ENCODE data around the gene DNAJC13. TPM values are rescaled to one million over a fixed set of nuclear protein-coding genes. Genes with fewer than 3 reads are reported as not detected.

Gene DNAJC13
- total RNA-seq, 4 donors from 2014 or later, result 44.9 to 68.1 (median 65.5) TPM

DNA sequence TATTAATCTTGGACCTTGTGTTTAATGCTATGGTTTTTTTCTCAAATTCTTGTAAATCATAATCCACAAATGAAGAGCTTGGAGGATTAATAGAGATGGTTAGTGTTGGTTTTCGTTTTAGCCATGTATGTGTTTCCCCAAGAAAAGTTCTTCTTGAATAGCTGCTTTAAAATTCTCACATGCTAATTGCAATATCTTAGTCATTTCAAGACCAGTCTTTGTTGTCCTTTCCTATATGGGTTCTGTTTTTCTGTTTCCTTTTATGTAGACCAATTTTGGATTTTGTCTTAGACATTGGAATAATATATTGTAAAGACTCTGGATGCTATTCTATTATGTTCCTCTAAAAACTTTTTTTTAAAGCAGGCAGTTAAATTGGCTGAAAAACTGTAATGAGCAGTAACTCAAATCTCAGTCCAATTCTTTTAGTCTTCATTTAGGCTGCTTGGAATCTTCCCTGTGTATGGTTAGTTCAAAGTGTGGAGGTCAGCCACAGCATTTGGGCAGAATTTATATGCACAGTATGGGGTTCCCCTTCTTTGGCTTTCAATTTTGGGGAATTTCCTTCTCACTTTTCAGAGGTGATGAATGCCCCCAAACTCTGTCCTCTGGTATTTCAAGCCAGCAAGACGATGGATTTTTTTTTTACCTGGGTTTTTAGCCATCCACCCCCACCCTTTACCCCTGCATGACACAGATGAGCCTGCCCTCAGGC, 39.1 kb upstream of the DNAJC13 start:
- no peaks in the 10 kb centered on the region for H3K36me3 ChIP-seq
- no peak overlapping the region for H3K4me3 ChIP-seq
- H3K27ac ChIP-seq, result no peak overlapping the region
- no peak for DNase-seq
- in situ Hi-C loops (cut with MboI; ENCODE audit: low pct_ligation_motif_present in 1 of 4, low pct_unique_long_range_greater_than_20kb in 1 of 4, low sequenced_read_pairs in 3 of 4) (no loop called here), intact Hi-C loops (cut with DNase I; ENCODE audit: low total_unique reads) (no loop called here)
- 77 to 85% methylated on average over 2 of the region's 2 CpGs for WGBS, 2 donors (ENCODE audit: low coverage in 1 of 2)
- no peaks in the 10 kb centered on the region for H3K27me3 ChIP-seq
- TF ChIP-seq POLR2A (IDR thresholded peaks at IDR 0.05) (no peak), POLR2AphosphoS5 (IDR thresholded peaks at IDR 0.05) (no peak), EP300 (IDR thresholded peaks at IDR 0.05; ENCODE audit: low read depth) (no peak)
- TF ChIP-seq, protein P1, sequence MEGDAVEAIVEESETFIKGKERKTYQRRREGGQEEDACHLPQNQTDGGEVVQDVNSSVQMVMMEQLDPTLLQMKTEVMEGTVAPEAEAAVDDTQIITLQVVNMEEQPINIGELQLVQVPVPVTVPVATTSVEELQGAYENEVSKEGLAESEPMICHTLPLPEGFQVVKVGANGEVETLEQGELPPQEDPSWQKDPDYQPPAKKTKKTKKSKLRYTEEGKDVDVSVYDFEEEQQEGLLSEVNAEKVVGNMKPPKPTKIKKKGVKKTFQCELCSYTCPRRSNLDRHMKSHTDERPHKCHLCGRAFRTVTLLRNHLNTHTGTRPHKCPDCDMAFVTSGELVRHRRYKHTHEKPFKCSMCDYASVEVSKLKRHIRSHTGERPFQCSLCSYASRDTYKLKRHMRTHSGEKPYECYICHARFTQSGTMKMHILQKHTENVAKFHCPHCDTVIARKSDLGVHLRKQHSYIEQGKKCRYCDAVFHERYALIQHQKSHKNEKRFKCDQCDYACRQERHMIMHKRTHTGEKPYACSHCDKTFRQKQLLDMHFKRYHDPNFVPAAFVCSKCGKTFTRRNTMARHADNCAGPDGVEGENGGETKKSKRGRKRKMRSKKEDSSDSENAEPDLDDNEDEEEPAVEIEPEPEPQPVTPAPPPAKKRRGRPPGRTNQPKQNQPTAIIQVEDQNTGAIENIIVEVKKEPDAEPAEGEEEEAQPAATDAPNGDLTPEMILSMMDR (IDR thresholded peaks at IDR 0.05), result no peak
- no peaks in the 10 kb centered on the region for H3K9me3 ChIP-seq
- no peaks in the 10 kb centered on the region for H3K4me1 ChIP-seq

DNA sequence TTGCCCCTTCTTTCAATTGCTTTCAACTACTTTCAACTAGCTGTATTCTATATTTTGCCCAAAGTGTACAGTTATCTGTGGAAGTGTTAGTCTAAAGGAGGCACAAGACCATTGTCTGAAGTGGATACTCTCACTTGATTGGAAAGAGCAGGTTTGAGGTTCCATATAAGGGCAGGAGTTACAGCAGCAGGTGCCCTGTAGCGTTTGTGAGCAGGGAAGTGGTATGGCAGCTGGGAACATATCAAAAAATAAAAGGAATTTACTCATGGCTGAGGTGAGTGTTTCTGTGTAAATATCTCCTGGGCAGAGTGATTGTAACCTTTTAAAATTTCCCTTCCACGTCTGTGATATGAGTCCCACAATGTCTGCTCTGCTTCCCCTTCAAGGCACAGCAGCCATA, 38.5 kb upstream of the DNAJC13 start:
- Histone ChIP-seq H3K27me3 (no peaks in the 10 kb centered on the region), H3K4me3 (no peak overlapping the region), H3K4me1 (no peaks in the 10 kb centered on the region), H3K36me3 (no peaks in the 10 kb centered on the region), H3K27ac (no peak overlapping the region), H3K9me3 (no peaks in the 10 kb centered on the region)
- intact Hi-C loops (cut with DNase I; ENCODE audit: low total_unique reads) (no loop called here), in situ Hi-C loops (cut with MboI; ENCODE audit: low pct_ligation_motif_present in 1 of 4, low pct_unique_long_range_greater_than_20kb in 1 of 4, low sequenced_read_pairs in 3 of 4) (no loop called here)
- TF ChIP-seq POLR2A (IDR thresholded peaks at IDR 0.05) (no peak), POLR2AphosphoS5 (IDR thresholded peaks at IDR 0.05) (no peak), EP300 (IDR thresholded peaks at IDR 0.05; ENCODE audit: low read depth) (no peak)
- TF ChIP-seq, protein P1 (IDR thresholded peaks at IDR 0.05), result no peak
- DNase-seq, result no peak
- WGBS, 2 donors (ENCODE audit: low coverage in 1 of 2), result 57 to 60% methylated on average over 1 to 2 of the region's 2 CpGs

DNA sequence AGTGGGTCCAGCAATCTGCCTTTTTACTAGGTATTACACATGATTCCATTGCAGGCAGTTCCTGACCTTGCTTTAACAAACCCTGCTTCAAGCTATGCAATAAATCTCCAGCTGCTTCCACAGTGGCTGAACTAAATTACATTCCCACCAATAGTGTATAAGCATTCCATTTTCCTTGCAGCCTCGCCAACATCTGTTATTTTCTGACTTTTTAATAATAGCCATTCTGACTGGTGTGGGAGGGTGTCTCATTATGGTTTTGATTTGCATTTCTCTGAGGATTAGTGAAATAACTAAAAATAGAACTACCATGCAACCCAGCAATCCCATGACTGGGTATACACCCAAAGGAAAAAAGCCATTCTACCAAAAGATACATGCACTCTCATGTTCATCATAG, 36.4 kb upstream of the DNAJC13 start:
- intact Hi-C loops (cut with DNase I; ENCODE audit: low total_unique reads), result no loop called here
- WGBS, 2 donors (ENCODE audit: low coverage in 1 of 2), result 68% methylated on average over 1 of the region's 1 CpG; no CpG with 5 or more reads in 1 of the 2 donors
- in situ Hi-C loops (cut with MboI; ENCODE audit: low pct_ligation_motif_present in 1 of 4, low pct_unique_long_range_greater_than_20kb in 1 of 4, low sequenced_read_pairs in 3 of 4), result no loop called here
- Histone ChIP-seq H3K27me3 (no peaks in the 10 kb centered on the region), H3K36me3 (no peaks in the 10 kb centered on the region), H3K4me3 (no peak overlapping the region), H3K4me1 (no peaks in the 10 kb centered on the region), H3K27ac (no peak overlapping the region), H3K9me3 (no peaks in the 10 kb centered on the region)
- no peak for TF ChIP-seq POLR2A (IDR thresholded peaks at IDR 0.05)
- no peak for TF ChIP-seq EP300 (IDR thresholded peaks at IDR 0.05; ENCODE audit: low read depth)
- TF ChIP-seq POLR2AphosphoS5 (IDR thresholded peaks at IDR 0.05), result no peak
- TF ChIP-seq, protein P1 (IDR thresholded peaks at IDR 0.05), result no peak
- DNase-seq, result no peak

DNA sequence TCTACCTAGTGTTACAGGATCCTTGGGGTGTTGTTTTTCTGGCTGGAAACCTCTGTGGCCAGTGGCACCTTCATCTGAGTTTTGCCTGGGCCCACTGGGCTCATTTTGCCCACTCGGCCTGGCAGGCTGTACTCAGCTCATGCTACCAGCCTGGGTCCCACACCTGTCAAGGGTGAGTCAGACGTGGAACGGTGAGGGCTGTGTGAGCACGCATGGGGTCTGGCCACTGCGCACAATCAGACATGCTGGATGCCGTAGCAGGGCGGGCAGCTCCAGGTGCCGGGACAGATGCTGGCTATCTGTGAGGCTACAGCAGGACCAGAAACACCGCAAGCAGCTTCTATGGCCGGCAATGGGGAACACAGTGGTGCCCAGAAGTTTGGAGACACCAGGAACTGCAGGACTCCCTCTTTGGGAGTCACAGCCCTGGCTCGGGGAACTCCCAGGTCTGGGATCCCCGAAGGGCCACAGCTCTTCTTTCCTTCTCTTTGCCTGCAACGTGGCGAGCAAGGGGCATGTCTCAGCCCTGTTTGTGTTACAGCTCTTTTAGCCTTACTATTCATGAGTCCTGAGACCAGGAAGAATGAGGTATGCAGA, 35.9 kb upstream of the DNAJC13 start:
- Histone ChIP-seq H3K9me3 (no peaks in the 10 kb centered on the region), H3K36me3 (no peaks in the 10 kb centered on the region), H3K27ac (no peak overlapping the region), H3K4me3 (no peak overlapping the region), H3K27me3 (no peaks in the 10 kb centered on the region), H3K4me1 (no peaks in the 10 kb centered on the region)
- WGBS, 2 donors (ENCODE audit: low coverage in 1 of 2), result 90% methylated on average over 14 of the region's 14 CpGs; no CpG with 5 or more reads in 1 of the 2 donors
- in situ Hi-C loops (cut with MboI; ENCODE audit: low pct_ligation_motif_present in 1 of 4, low pct_unique_long_range_greater_than_20kb in 1 of 4, low sequenced_read_pairs in 3 of 4), result no loop called here
- TF ChIP-seq POLR2AphosphoS5 (IDR thresholded peaks at IDR 0.05), result no peak
- TF ChIP-seq POLR2A (IDR thresholded peaks at IDR 0.05), result no peak
- TF ChIP-seq, protein P1 (IDR thresholded peaks at IDR 0.05), result no peak
- no peak for TF ChIP-seq EP300 (IDR thresholded peaks at IDR 0.05; ENCODE audit: low read depth)
- no peak for DNase-seq
- intact Hi-C loops (cut with DNase I; ENCODE audit: low total_unique reads), result no loop called here

Measured in transverse colon (tissue), 4 donors.